ENCODE measurements around the gene RFX2.

The RFX2 gene

DNA sequence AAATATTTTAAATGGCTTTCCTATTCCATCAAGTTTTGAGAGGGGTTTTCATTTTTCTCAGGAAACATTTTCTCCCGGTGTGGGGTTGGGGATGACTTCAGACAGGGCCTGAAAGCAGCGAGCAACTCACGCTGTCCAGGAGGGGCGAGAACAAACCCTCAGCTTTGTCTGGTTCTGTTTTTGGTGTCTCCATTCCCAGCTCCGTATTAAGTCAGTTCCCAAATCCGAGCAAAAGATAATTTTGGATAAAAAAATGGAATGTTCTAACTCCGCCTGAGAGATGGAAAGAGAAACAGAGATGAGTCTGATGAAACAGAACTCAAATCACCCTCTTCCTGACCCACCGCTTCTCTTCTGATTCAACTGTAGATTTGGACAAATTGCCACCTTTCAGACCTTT is 38.4 kb downstream of the RFX2 start:
- H3K36me3 ChIP-seq: no peaks in the 10 kb centered on the region
- no peaks in the 10 kb centered on the region for H3K9me3 ChIP-seq
- no peak overlapping the region for H3K4me3 ChIP-seq
- intact Hi-C loops (cut with DNase I; ENCODE audit: low total_unique reads): no loop called here
- TF ChIP-seq, protein P1, sequence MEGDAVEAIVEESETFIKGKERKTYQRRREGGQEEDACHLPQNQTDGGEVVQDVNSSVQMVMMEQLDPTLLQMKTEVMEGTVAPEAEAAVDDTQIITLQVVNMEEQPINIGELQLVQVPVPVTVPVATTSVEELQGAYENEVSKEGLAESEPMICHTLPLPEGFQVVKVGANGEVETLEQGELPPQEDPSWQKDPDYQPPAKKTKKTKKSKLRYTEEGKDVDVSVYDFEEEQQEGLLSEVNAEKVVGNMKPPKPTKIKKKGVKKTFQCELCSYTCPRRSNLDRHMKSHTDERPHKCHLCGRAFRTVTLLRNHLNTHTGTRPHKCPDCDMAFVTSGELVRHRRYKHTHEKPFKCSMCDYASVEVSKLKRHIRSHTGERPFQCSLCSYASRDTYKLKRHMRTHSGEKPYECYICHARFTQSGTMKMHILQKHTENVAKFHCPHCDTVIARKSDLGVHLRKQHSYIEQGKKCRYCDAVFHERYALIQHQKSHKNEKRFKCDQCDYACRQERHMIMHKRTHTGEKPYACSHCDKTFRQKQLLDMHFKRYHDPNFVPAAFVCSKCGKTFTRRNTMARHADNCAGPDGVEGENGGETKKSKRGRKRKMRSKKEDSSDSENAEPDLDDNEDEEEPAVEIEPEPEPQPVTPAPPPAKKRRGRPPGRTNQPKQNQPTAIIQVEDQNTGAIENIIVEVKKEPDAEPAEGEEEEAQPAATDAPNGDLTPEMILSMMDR (IDR thresholded peaks at IDR 0.05): no peak
- H3K4me1 ChIP-seq: peaks cover 0 to 82% (median 39%) of the 10 kb centered on the region in 4 donors
- H3K27me3 ChIP-seq: no peaks in the 10 kb centered on the region
- peak overlapping the region; percentile 85 to 87 for H3K27ac ChIP-seq
- DNase-seq: peak in 1 of 2 donors; percentile 37

DNA sequence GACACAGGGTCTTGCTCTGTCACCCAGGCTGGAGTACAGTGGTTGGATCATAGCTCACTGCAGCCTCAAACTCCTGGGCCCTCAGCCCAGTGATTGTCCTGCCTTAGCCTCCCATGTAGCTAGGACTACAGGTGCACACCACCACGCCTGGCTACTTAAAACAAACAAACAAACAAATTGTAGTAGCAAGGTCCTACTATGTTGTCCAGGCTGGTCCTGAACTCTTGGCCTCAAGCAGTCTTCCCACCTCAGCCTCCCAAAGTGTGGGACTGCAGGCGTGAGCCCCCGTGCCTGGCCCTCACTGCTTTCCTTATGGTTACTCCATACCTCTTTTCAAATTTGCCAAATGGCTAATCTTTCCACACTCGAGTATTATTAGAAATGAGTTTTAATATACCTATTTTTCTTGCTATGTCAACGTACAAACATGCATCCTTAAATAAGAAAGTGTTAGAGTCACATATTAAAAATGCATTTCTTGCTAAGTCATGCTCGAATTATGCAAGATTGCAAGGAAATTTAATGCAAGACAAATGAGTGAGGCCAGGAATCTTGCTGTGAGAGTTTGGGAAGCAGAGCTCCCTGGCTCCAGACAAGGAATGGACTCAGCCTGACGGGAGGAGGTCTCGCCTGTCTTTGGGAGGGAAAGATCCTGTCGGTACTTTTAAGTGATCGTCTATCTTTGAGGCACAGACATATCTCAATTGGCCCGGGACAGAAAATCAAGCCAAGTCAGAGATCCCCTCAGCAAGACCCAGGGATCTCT is 39.4 kb downstream of the RFX2 start:
- H3K27ac ChIP-seq: peak overlapping the region; percentile 85 to 87
- H3K4me3 ChIP-seq: peak overlapping the region; percentile 5 to 29
- H3K36me3 ChIP-seq: no peaks in the 10 kb centered on the region
- peak in 1 of 2 donors; percentile 69 for DNase-seq
- intact Hi-C loops (cut with DNase I; ENCODE audit: low total_unique reads): no loop called here
- no peaks in the 10 kb centered on the region for H3K27me3 ChIP-seq
- H3K9me3 ChIP-seq: no peaks in the 10 kb centered on the region
- peaks cover 3 to 82% (median 42%) of the 10 kb centered on the region in 4 donors for H3K4me1 ChIP-seq
- TF ChIP-seq, protein P1 (IDR thresholded peaks at IDR 0.05): no peak

DNA sequence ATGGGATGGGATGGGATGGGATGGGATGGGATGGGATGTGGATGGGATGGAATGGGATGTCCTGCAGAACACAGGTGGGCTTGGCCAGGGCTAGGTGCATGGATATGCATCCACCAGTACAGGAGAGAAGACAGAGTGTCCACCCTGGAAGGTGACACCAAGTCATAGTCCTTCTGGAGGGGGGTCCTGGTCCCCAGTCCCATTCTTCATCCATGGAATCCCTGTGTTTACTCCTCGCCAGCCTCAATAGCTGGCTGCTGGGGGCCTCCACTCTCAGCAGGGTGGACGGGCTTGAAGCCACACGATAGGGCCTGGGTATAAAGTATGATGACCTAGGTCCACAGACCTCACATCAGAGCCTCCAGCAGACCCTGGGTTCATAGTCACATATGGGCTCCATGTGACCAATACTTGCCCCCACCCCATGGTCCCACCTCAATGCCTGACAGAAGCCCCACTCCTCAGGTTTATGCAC is 40.1 kb downstream of the RFX2 start:
- Histone ChIP-seq H3K9me3 (no peaks in the 10 kb centered on the region), H3K36me3 (no peaks in the 10 kb centered on the region), H3K27me3 (no peaks in the 10 kb centered on the region), H3K4me1 (peaks cover 6 to 82% (median 48%) of the 10 kb centered on the region in 4 donors), H3K27ac (peak overlapping the region; percentile 85 to 87), H3K4me3 (no peak overlapping the region)
- intact Hi-C loops (cut with DNase I; ENCODE audit: low total_unique reads): no loop called here
- TF ChIP-seq, protein P1 (IDR thresholded peaks at IDR 0.05): no peak
- DNase-seq: peak in 1 of 2 donors; percentile 34

DNA sequence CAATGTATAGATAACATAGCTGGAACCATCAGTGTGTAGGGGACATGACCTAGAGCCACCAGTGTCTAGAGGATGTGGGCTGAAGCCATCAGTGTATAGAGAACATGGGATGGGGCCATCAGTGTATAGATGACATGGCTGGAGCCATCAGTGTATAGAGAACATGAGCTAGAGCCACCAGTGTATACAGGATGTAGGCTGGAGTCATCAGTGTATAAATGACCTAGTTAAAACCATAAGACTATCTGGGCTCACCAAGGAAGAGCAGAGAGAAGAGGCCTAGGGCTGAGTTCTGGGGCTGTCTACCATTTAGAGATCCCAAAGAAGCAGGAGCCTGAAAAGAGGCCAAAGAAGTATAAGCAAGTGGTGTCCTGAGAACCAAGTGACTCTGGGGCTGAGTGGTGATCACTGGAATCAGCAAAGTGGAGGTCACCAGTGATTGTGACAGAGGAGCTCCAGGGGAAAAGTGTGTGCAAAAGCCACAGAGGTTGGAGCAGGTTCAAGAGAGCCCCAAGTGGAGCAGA is 41.0 kb downstream of the RFX2 start:
- no peaks in the 10 kb centered on the region for H3K36me3 ChIP-seq
- H3K4me1 ChIP-seq: peaks cover 6 to 82% (median 49%) of the 10 kb centered on the region in 4 donors
- no peaks in the 10 kb centered on the region for H3K9me3 ChIP-seq
- TF ChIP-seq, protein P1 (IDR thresholded peaks at IDR 0.05): no peak
- peak overlapping the region; percentile 83 to 90 for H3K27ac ChIP-seq
- intact Hi-C loops (cut with DNase I; ENCODE audit: low total_unique reads): no loop called here
- H3K4me3 ChIP-seq: no peak overlapping the region
- peak in 1 of 2 donors; percentile 46 for DNase-seq
- H3K27me3 ChIP-seq: no peaks in the 10 kb centered on the region

DNA sequence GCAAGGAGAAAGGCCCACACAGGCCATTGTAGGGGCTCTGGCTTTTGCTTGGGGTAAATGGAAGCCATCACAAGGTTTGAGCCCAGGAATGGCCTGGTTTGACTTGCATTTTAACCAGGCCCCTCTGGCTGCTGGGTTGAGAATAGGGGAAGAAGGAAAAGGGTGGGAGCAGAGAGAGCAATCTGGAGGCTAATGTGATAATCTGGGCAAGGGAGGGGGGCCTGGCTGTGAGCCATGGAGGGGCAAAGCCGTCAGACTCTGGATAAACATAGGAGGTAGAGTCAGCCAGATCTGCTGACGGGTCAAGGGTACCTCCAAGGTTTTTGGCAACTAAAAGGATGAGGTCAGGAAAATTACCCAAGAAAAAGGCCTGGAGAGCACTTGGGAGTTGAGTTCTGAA is 41.6 kb downstream of the RFX2 start:
- H3K27ac ChIP-seq: peak overlapping the region; percentile 83 to 90
- intact Hi-C loops (cut with DNase I; ENCODE audit: low total_unique reads): no loop called here

More for the DNA sequence above, 41.6 kb downstream of the RFX2 start:
- Histone ChIP-seq H3K4me1 (peaks cover 6 to 87% (median 49%) of the 10 kb centered on the region in 4 donors), H3K36me3 (no peaks in the 10 kb centered on the region), H3K4me3 (no peak overlapping the region), H3K27me3 (no peaks in the 10 kb centered on the region), H3K9me3 (no peaks in the 10 kb centered on the region)
- peak in 1 of 2 donors; percentile 67 for DNase-seq
- TF ChIP-seq, protein P1 (IDR thresholded peaks at IDR 0.05): no peak

Data from tibial artery (tissue), 4 donors.